H9 (cell line): ENCODE results near the gene PEX14. TPM values are rescaled to one million over a fixed set of nuclear protein-coding genes. Genes with fewer than 3 reads are reported as not detected.

ENCODE experiments used
- DNase-seq: peaks from one replicate; pipeline ENCODE4 v3.0.0-alpha.2; 2017
- H2AFZ ChIP-seq: one replicate; pipeline ENCODE4 v1.6.1; 2013; ENCODE audit warnings: mild to moderate bottlenecking, low read length, control low read depth, moderate library complexity
- H2AK5ac ChIP-seq: 2 replicates; pipeline ENCODE4 v1.6.1; 2013; ENCODE audit warnings: low read length, control low read depth, mixed read lengths; ENCODE audit not compliant: insufficient read length
- H2BK120ac ChIP-seq: one replicate; pipeline ENCODE4 v1.6.1; 2013; ENCODE audit warnings: low read depth, mild to moderate bottlenecking, low read length, control low read depth, inconsistent platforms; ENCODE audit not compliant: poor library complexity, severe bottlenecking
- H2BK12ac ChIP-seq: 2 replicates; pipeline ENCODE4 v1.6.1; 2013; ENCODE audit warnings: low read length, control low read depth, mixed read lengths, low read depth; ENCODE audit not compliant: insufficient read length
- H2BK15ac ChIP-seq: 2 replicates; pipeline ENCODE4 v1.6.1; 2013; ENCODE audit warnings: low read depth, low read length, control low read depth
- H2BK20ac ChIP-seq: one replicate; pipeline ENCODE4 v1.6.1; 2013; ENCODE audit warnings: low read depth, mild to moderate bottlenecking, low read length, control low read depth, inconsistent platforms; ENCODE audit not compliant: poor library complexity, severe bottlenecking
- H2BK5ac ChIP-seq: 2 replicates; pipeline ENCODE4 v1.6.1; 2013; ENCODE audit warnings: low read length, control low read depth, mixed read lengths; ENCODE audit not compliant: insufficient read length
- H3K14ac ChIP-seq: 2 replicates; pipeline ENCODE4 v1.6.1; 2013; ENCODE audit warnings: low read length, control low read depth; ENCODE audit not compliant: insufficient read depth
- H3K18ac ChIP-seq: 2 replicates; pipeline ENCODE4 v1.6.1; 2013; ENCODE audit warnings: low read depth, mild to moderate bottlenecking, mixed read lengths, low read length, control low read depth; ENCODE audit not compliant: insufficient read length
- H3K23ac ChIP-seq: 2 replicates; pipeline ENCODE4 v1.6.1; 2013; ENCODE audit warnings: low read length, control low read depth, mixed read lengths, low read depth; ENCODE audit not compliant: insufficient read length
- H3K23me2 ChIP-seq: 2 replicates; pipeline ENCODE4 v1.6.1; 2013; ENCODE audit warnings: low read depth, mild to moderate bottlenecking, mixed read lengths, low read length, control low read depth; ENCODE audit not compliant: insufficient read length, poor library complexity, severe bottlenecking
- H3K27ac ChIP-seq: 2 replicates; pipeline ENCODE4 v1.5.1; 2013; ENCODE audit warnings: low read length, control low read depth, mixed read lengths, low read depth; ENCODE audit not compliant: insufficient read length
- H3K27me3 ChIP-seq: 2 replicates; pipeline ENCODE4 v1.6.1; 2013; ENCODE audit warnings: low read length, control low read depth, inconsistent platforms; ENCODE audit not compliant: insufficient read depth
- H3K4ac ChIP-seq: 2 replicates; pipeline ENCODE4 v1.6.1; 2013; ENCODE audit warnings: low read depth, mild to moderate bottlenecking, control low read depth, inconsistent platforms, low read length, moderate library complexity
- H3K4me1 ChIP-seq: 2 replicates; pipeline ENCODE4 v1.6.1; 2013; ENCODE audit warnings: low read length, control low read depth, inconsistent platforms; ENCODE audit not compliant: insufficient read depth
- H3K4me2 ChIP-seq: 2 replicates; pipeline ENCODE4 v1.6.1; 2013; ENCODE audit warnings: low read length, control low read depth, mixed read lengths; ENCODE audit not compliant: insufficient read length, insufficient read depth
- H3K56ac ChIP-seq: 2 replicates; pipeline ENCODE4 v1.6.1; 2013; ENCODE audit warnings: low read depth, mild to moderate bottlenecking, mixed read lengths, low read length, control low read depth; ENCODE audit not compliant: insufficient read length
- H3K79me1 ChIP-seq: 2 replicates; pipeline ENCODE4 v1.6.1; 2013; ENCODE audit warnings: low read depth, mild to moderate bottlenecking, moderate library complexity, low read length, control low read depth, inconsistent platforms; ENCODE audit not compliant: insufficient read depth, poor library complexity, severe bottlenecking
- H3K79me2 ChIP-seq: 2 replicates; pipeline ENCODE4 v1.6.1; 2013; ENCODE audit warnings: low read length, control low read depth, inconsistent platforms; ENCODE audit not compliant: insufficient read depth
- H3K9ac ChIP-seq: 2 replicates; pipeline ENCODE4 v1.6.1; 2013; ENCODE audit warnings: low read length, control low read depth, mixed read lengths; ENCODE audit not compliant: insufficient read length; ENCODE audit errors: extremely low read depth
- H3K9me3 ChIP-seq: one replicate; pipeline ENCODE4 v1.6.1; 2013; ENCODE audit warnings: low read depth, low read length, inconsistent platforms; ENCODE audit not compliant: control insufficient read depth
- H3T11ph ChIP-seq: one replicate; pipeline ENCODE4 v1.6.1; 2013; ENCODE audit warnings: mild to moderate bottlenecking, low read length, control low read depth, inconsistent platforms
- H4K20me1 ChIP-seq: one replicate; pipeline ENCODE4 v1.6.1; 2013; ENCODE audit not compliant: control insufficient read depth, insufficient read length, insufficient read depth
- H4K5ac ChIP-seq: 2 replicates; pipeline ENCODE4 v1.6.1; 2013; ENCODE audit warnings: low read depth, mild to moderate bottlenecking, mixed read lengths, low read length, control low read depth; ENCODE audit not compliant: insufficient read length
- H4K8ac ChIP-seq: replicated peaks from 2 replicates; pipeline ENCODE4 v1.6.1; 2013; ENCODE audit warnings: low read length, control low read depth, mixed read lengths, low read depth; ENCODE audit not compliant: insufficient read length
- H4K91ac ChIP-seq: 2 replicates; pipeline ENCODE4 v1.6.1; 2013; ENCODE audit warnings: low read depth, mild to moderate bottlenecking, moderate library complexity, mixed read lengths, low read length, control low read depth; ENCODE audit not compliant: insufficient read length
- H3K27ac Mint-ChIP-seq, 3 experiments: 2 replicates in 2 of 3; 3 replicates in 1 of 3; pipeline ENCODE4 v1.8.0; 2020 to 2021; ENCODE audit warnings: mixed read lengths in 3 of 3, mild to moderate bottlenecking in 1 of 3, moderate library complexity in 1 of 3
- H3K27me3 Mint-ChIP-seq: 2 replicates; pipeline ENCODE4 v1.8.0; 2021; ENCODE audit warnings: low read depth, mild to moderate bottlenecking, moderate library complexity, mixed read lengths
- H3K36me3 Mint-ChIP-seq, 3 experiments: 2 replicates in 2 of 3; 3 replicates in 1 of 3; pipeline ENCODE4 v1.8.0; 2020 to 2021; ENCODE audit warnings: low read depth in 3 of 3, mixed read lengths in 3 of 3; ENCODE audit not compliant: insufficient read depth in 1 of 3
- H3K4me1 Mint-ChIP-seq, 2 experiments: 2 replicates each; pipeline ENCODE4 v1.8.0; 2020; ENCODE audit warnings: mixed read lengths in 2 of 2
- H3K4me3 Mint-ChIP-seq, 2 experiments: 2 replicates in 1 of 2; 3 replicates in 1 of 2; pipeline ENCODE4 v1.8.0; 2020 to 2021; ENCODE audit warnings: mild to moderate bottlenecking in 2 of 2, mixed read lengths in 2 of 2, moderate library complexity in 1 of 2
- H3K9me3 Mint-ChIP-seq, 2 experiments: 2 replicates in 1 of 2; 3 replicates in 1 of 2; pipeline ENCODE4 v1.8.0; 2020; ENCODE audit warnings: mild to moderate bottlenecking in 2 of 2, mixed read lengths in 2 of 2, moderate library complexity in 1 of 2
- CTCF ChIP-seq: fragments of 200-600 bp; sonication (generic); conservative IDR thresholded peaks from 3 replicates; pipeline ENCODE4 v1.8.0; 2021; ENCODE audit warnings: antibody characterized with exemption, mild to moderate bottlenecking
- WGBS: extraction: QIAGEN DNeasy Blood & Tissue Kit; methylation state at CpG from one replicate; pipeline ENCODE4 v1.1.7; 2013; ENCODE audit warnings: missing lambda C conversion rate, low lambda C conversion rate, mixed read lengths; ENCODE audit not compliant: insufficient read length; ENCODE audit errors: extremely low coverage; 5-methylcytosine and 5-hydroxymethylcytosine counted together
- total RNA-seq: library from RNA; stranded (reverse); gene quantifications from 2 replicates; pipeline ENCODE4 v1.2.1, GENCODE V29; 2021

PEX14 gene
- total RNA-seq, 1 experiment from 2014 or later, result 23.9 TPM

GRCh38 chr1:10561955-10562354, 87.2 kb downstream of the PEX14 start:
- H3K14ac ChIP-seq, result no peak overlapping the region
- H2BK20ac ChIP-seq, result no peak overlapping the region
- H4K20me1 ChIP-seq, result no peaks in the 10 kb centered on the region
- Mint-ChIP-seq H3K27me3 (no peaks in the 10 kb centered on the region), H3K9me3 (peaks cover 10 to 13% of the 10 kb centered on the region in 2 experiments), H3K36me3 (peaks cover 7 to 17% (median 12%) of the 10 kb centered on the region in 3 experiments), H3K4me3 (no peak overlapping the region), H3K27ac (no peak overlapping the region), H3K4me1 (peaks cover 8 to 16% of the 10 kb centered on the region in 2 experiments)
- no peak overlapping the region for H4K5ac ChIP-seq
- no peaks in the 10 kb centered on the region for H3K79me2 ChIP-seq
- no peak overlapping the region for H4K8ac ChIP-seq
- no peak overlapping the region for H2BK15ac ChIP-seq
- H3K18ac ChIP-seq, result no peak overlapping the region
- no peaks in the 10 kb centered on the region; the same call in 1 of the 2 replicates for H3K4me1 ChIP-seq
- H4K91ac ChIP-seq, result no peak overlapping the region
- H3K27ac ChIP-seq, result no peak overlapping the region
- H3K4ac ChIP-seq, result no peak overlapping the region
- WGBS, result no CpG with 5 or more reads among the region's 3 CpGs
- H2BK5ac ChIP-seq, result no peak overlapping the region
- H3K79me1 ChIP-seq, result no peaks in the 10 kb centered on the region
- no peak overlapping the region for H2AFZ ChIP-seq
- TF ChIP-seq CTCF, result peak; percentile 66
- H3K9ac ChIP-seq, result no peak overlapping the region
- H2AK5ac ChIP-seq, result no peak overlapping the region
- no peak overlapping the region for H3K23ac ChIP-seq
- no peaks in the 10 kb centered on the region for H3K9me3 ChIP-seq
- H2BK120ac ChIP-seq, result no peak overlapping the region
- DNase-seq, result no peak
- no peak overlapping the region for H3T11ph ChIP-seq
- H2BK12ac ChIP-seq, result no peak overlapping the region
- no peak overlapping the region for H3K4me2 ChIP-seq
- H3K27me3 ChIP-seq, result no peaks in the 10 kb centered on the region
- H3K56ac ChIP-seq, result no peak overlapping the region
- H3K23me2 ChIP-seq, result no peaks in the 10 kb centered on the region
